Neutrophil (primary cell): Measurements from ENCODE around the gene LIPJ.
A peak's percentile ranks its signal among the peaks of the same experiment; 100 is the strongest.

ENCODE experiments used
- H3K27ac ChIP-seq: fragments of 200-600 bp; sonication (generic); 2 replicates; pipeline ENCODE4 v1.5.1; 2016; ENCODE audit warnings: mild to moderate bottlenecking, moderate library complexity
- H3K27me3 ChIP-seq: fragments of 200-600 bp; sonication (generic); 2 replicates; pipeline ENCODE4 v1.6.0; 2016; ENCODE audit warnings: mild to moderate bottlenecking
- H3K36me3 ChIP-seq: fragments of 200-600 bp; sonication (generic); 2 replicates; pipeline ENCODE4 v1.5.1; 2017
- H3K4me1 ChIP-seq, 2 experiments: fragments of 200-600 bp in 1 of 2; sonication (generic) in 1 of 2; 1 replicate in 1 of 2; 2 replicates in 1 of 2; pipeline versions ENCODE4 v1.5.1 to v1.6.1; 2013 to 2016; ENCODE audit warnings: low read depth in 1 of 2, low read length in 1 of 2, mild to moderate bottlenecking in 1 of 2, moderate library complexity in 1 of 2; ENCODE audit not compliant: control insufficient read depth in 1 of 2, insufficient read depth in 1 of 2
- H3K4me3 ChIP-seq, 2 experiments: fragments of 200-600 bp in 1 of 2; sonication (generic) in 1 of 2; 1 replicate in 1 of 2; 2 replicates in 1 of 2; pipeline ENCODE4 v1.5.1; 2013 to 2016; ENCODE audit warnings: low read depth in 1 of 2, low read length in 1 of 2, mild to moderate bottlenecking in 1 of 2, moderate library complexity in 1 of 2
- H3K9me3 ChIP-seq: fragments of 200-600 bp; sonication (generic); 2 replicates; pipeline ENCODE4 v1.5.1; 2016
- CTCF ChIP-seq: fragments of 200-600 bp; sonication (generic); IDR thresholded peaks from 2 replicates; pipeline ENCODE4 v1.5.1; 2016; ENCODE audit warnings: antibody characterized with exemption

Gene LIPJ

GRCh38 chr10:88592906-88593305, 6.3 kb downstream of the LIPJ start:
- no peak for TF ChIP-seq CTCF
- no peak overlapping the region for H3K4me3 ChIP-seq
- H3K27ac ChIP-seq = no peak overlapping the region
- no peaks in the 10 kb centered on the region for H3K36me3 ChIP-seq
- H3K4me1 ChIP-seq = peaks cover 8 to 9% of the 10 kb centered on the region in 2 experiments
- no peaks in the 10 kb centered on the region for H3K9me3 ChIP-seq
- H3K27me3 ChIP-seq = no peaks in the 10 kb centered on the region

DNA sequence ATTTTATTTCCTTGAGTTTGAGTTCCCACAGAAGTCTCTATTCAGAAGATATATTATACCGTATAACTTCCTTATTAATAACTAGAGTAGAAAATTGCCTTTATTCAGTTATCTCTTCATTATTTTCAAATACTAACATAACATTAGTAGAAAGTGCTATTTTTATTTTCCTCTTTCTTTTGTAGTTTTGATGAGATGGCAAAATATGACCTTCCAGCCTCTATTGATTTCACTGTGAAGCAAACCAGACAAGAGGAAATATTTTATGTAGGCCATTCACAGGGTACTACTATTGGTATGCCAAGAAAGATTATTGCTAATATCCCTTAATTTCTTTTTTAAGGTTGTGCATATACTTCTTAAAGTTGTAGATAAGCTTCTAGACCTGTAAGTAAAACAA, 7.9 kb downstream of the LIPJ start:
- Histone ChIP-seq H3K4me1 (peaks cover 19 to 20% of the 10 kb centered on the region in 2 experiments), H3K4me3 (no peak overlapping the region), H3K36me3 (no peaks in the 10 kb centered on the region), H3K27me3 (no peaks in the 10 kb centered on the region), H3K27ac (no peak overlapping the region), H3K9me3 (no peaks in the 10 kb centered on the region)
- TF ChIP-seq CTCF = no peak

- Histone ChIP-seq H3K36me3 (no peaks in the 10 kb centered on the region), H3K4me3 (peak overlapping the region in 1 of 2 experiments; percentile 10), H3K4me1 (peaks cover 19 to 20% of the 10 kb centered on the region in 2 experiments), H3K27me3 (no peaks in the 10 kb centered on the region), H3K9me3 (no peaks in the 10 kb centered on the region), H3K27ac (peak overlapping the region; percentile 72)
- no peak for TF ChIP-seq CTCF
Observed at GRCh38 chr10:88598055-88598454, 11.5 kb downstream of the LIPJ start.

DNA sequence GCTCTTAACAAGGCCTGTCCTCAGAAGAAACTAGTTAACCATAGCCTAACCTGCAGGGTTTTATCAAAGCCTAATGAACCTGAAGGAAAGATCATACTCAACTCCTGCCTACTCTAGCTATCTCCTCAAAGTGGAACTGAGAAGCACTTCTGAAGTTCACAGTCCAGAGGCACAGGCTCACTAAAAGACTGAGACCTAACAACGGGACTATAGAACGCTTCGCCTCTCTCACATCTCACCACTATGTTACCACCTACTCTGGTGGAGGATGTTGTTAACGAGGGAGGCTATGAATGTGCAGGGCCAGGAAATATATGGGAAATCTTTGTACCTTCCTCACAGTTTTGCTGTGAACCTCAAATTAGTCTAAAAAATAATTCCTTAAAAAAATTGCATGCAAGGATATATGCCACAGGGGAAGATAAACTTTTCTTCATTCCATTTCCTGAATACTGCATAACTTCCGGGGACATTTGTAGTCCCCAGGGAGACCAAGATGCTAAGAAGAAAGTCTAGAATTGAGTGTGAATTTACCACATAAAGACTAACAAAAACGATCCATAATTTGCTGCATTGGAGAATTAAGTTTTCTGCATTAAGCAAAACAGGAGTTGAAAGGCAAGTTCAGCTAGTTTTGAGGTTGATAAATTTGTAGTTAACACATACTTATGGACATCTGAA, 21.6 kb downstream of the LIPJ start:
- no peaks in the 10 kb centered on the region for H3K4me1 ChIP-seq
- TF ChIP-seq CTCF = no peak
- no peaks in the 10 kb centered on the region for H3K36me3 ChIP-seq
- H3K4me3 ChIP-seq = no peak overlapping the region
- H3K27ac ChIP-seq = no peak overlapping the region
- no peaks in the 10 kb centered on the region for H3K9me3 ChIP-seq
- no peaks in the 10 kb centered on the region for H3K27me3 ChIP-seq

GRCh38 chr10:88608780-88609179, 22.2 kb downstream of the LIPJ start:
- Histone ChIP-seq H3K9me3 (no peaks in the 10 kb centered on the region), H3K4me3 (no peak overlapping the region), H3K27ac (no peak overlapping the region), H3K27me3 (no peaks in the 10 kb centered on the region), H3K36me3 (no peaks in the 10 kb centered on the region), H3K4me1 (no peaks in the 10 kb centered on the region)
- no peak for TF ChIP-seq CTCF
